IgD-negative memory B cell (primary cell): ENCODE measurements around the gene MOK. TPM values are rescaled to one million over a fixed set of nuclear protein-coding genes. Genes with fewer than 3 reads are reported as not detected.

Source experiments
- H3K27ac Mint-ChIP-seq, 3 donors: one replicate each; pipeline ENCODE4 v1.8.0; 2020 to 2022; ENCODE audit warnings: mild to moderate bottlenecking in 3 of 3, mixed read lengths in 3 of 3, moderate library complexity in 1 of 3
- H3K27me3 Mint-ChIP-seq: one replicate; pipeline ENCODE4 v1.8.0; 2021; ENCODE audit warnings: mixed read lengths
- H3K36me3 Mint-ChIP-seq: one replicate; pipeline ENCODE4 v1.8.0; 2020; ENCODE audit warnings: mild to moderate bottlenecking, mixed read lengths
- H3K4me1 Mint-ChIP-seq, 3 donors: one replicate each; pipeline ENCODE4 v1.8.0; 2020 to 2022; ENCODE audit warnings: mixed read lengths in 3 of 3, mild to moderate bottlenecking in 1 of 3
- H3K4me3 Mint-ChIP-seq, 4 donors: one replicate each; pipeline ENCODE4 v1.8.0; 2020 to 2022; ENCODE audit warnings: mild to moderate bottlenecking in 4 of 4, mixed read lengths in 4 of 4, moderate library complexity in 3 of 4
- H3K9me3 Mint-ChIP-seq, 3 donors: one replicate each; pipeline ENCODE4 v1.8.0; 2020 to 2021; ENCODE audit warnings: mixed read lengths in 3 of 3, mild to moderate bottlenecking in 1 of 3
- polyA plus RNA-seq: library from polyadenylated mRNA; unstranded; fragments of 300-500 nt; fragmentation: Illumina TruSeq; gene quantifications from one replicate; pipeline ENCODE4 v1.2.3, GENCODE V29; 2021

The MOK gene
- polyA plus RNA-seq, 1 donor from 2014 or later: 0.43 TPM

DNA sequence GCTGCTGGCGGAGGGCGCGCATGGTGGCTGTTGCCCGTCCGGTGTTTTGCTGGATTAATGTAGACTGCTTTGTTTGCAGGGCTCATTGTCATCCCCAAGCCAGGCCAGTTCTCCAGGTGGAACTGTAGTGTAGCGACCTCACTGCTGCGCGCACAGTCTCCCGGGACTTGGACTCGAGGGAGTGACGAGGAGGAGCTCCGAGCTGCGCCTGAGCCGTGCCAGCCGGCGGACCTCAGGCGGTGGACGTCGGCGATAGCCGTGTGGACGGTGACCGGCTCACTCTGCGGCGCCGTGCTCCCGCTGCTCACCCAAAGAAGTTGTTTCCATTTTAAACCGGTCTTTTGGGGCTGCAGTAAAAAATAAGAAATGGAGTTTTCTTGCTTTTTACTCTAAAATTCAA, 82.2 kb downstream of the MOK start:
- Mint-ChIP-seq H3K4me1 (peaks cover 9 to 12% (median 11%) of the 10 kb centered on the region in 3 donors), H3K36me3 (peaks cover 3% of the 10 kb centered on the region), H3K27me3 (peaks cover 1% of the 10 kb centered on the region), H3K9me3 (no peaks in the 10 kb centered on the region), H3K4me3 (no peak overlapping the region), H3K27ac (no peak overlapping the region)

DNA sequence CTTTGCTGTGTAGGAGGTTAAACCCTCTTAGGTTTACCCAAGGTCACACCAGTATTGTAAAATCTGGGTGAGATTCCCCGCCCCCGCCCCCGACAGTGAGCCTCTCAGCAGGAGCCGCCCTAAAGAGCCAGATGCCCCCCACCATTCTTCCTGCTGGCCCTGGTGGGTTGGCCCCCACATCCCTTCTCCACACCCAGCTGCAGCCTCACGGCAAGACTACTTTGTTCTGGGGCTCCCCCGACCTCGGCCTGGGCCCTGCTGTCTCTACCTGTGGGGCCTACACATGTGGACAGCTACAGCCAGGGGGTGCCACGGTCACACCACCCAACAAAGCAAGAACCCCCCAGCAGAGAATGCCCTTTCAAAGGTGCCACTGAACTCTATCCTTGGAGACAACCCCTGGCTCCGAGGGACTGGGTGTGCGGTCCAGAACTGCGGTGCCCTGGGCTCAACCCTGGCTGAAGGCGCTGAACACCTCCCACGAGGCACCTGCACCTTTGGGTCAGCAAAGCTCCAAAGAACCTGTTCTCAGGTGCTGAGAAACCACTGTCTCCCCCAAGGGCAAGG, 82.9 kb downstream of the MOK start:
- Mint-ChIP-seq H3K4me1 (peaks cover 9 to 15% (median 11%) of the 10 kb centered on the region in 3 donors), H3K27ac (no peak overlapping the region), H3K36me3 (peaks cover 3% of the 10 kb centered on the region), H3K27me3 (peaks cover 1% of the 10 kb centered on the region), H3K4me3 (peak overlapping the region in 1 of 4 donors; percentile 49), H3K9me3 (no peaks in the 10 kb centered on the region)

DNA sequence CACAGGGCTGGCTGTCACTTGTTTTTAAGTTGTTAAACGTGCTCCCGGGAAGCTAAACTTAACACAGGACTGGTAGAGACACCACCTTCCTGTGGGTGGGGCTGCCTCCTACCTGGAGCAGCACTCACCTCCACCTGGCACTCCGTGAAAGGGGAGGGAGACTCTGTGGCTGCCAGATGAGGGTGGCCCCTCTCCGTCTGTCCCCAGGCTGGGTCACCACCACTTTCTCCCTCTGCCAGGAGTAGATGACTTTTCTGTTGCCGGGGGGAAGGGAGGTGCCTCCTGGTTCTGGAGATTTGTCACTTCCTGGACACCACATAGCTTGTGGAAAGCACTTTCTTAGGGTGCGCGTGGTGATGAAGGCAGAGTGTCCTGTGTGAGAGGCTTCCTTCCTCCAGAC, 83.9 kb downstream of the MOK start:
- Mint-ChIP-seq H3K27me3 (peaks cover 1% of the 10 kb centered on the region), H3K4me3 (peak overlapping the region in 1 of 4 donors; percentile 39), H3K4me1 (peaks cover 9 to 15% (median 11%) of the 10 kb centered on the region in 3 donors), H3K27ac (no peak overlapping the region), H3K9me3 (no peaks in the 10 kb centered on the region), H3K36me3 (peaks cover 3% of the 10 kb centered on the region)

DNA sequence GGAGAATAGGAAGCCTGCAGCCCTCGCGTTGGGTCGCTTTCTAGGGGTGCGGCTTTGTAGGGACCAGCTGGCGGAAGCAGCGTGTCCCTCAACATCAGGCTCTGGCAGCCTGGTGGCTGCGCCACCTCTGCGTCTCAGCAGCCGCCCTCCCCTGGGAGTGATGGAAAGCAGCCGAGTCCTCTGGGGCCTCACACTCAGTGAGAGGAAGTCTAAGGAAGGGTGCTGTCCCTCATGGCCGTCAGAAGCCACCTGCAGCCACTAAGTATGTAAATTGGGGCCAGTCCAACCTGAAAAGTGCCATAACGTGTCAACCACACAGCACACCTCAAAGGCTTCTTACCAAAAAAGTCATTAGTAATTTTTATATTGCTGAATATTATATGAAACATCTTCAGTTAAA, 84.9 kb downstream of the MOK start:
- H3K4me3 Mint-ChIP-seq: peak overlapping the region in 1 of 4 donors; percentile 76
- no peaks in the 10 kb centered on the region for H3K9me3 Mint-ChIP-seq
- H3K36me3 Mint-ChIP-seq: peaks cover 2% of the 10 kb centered on the region
- peaks cover 9 to 15% (median 11%) of the 10 kb centered on the region in 3 donors for H3K4me1 Mint-ChIP-seq
- H3K27me3 Mint-ChIP-seq: peaks cover 1% of the 10 kb centered on the region
- H3K27ac Mint-ChIP-seq: peak overlapping the region in 2 of 3 donors; percentile 59 to 85

DNA sequence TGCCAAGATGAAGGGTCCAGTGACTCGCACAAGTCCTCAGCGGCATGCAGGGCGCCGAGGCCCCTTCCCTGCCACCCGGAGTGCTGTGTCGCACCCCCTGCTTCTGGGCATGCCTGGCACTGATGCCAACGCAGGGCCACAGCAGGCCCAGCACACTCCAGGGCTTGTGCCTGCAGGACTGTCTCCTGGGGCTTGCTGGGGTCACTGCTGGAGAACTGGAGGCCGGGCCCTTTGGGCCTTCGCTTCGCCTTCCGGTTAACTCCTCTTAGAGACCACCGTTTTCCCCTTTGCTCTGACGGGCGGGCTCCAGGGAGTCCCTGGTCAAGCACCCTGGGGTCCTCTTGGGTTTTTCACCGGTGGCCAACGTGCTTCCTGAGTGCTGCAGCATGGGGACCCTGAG, 85.6 kb downstream of the MOK start:
- Mint-ChIP-seq H3K9me3 (no peaks in the 10 kb centered on the region), H3K4me3 (peak overlapping the region in 2 of 4 donors; percentile 5 to 35), H3K4me1 (peaks cover 9 to 15% (median 11%) of the 10 kb centered on the region in 3 donors), H3K36me3 (peaks cover 2% of the 10 kb centered on the region), H3K27me3 (peaks cover 1% of the 10 kb centered on the region), H3K27ac (peak overlapping the region in 2 of 3 donors; percentile 29 to 59)

DNA sequence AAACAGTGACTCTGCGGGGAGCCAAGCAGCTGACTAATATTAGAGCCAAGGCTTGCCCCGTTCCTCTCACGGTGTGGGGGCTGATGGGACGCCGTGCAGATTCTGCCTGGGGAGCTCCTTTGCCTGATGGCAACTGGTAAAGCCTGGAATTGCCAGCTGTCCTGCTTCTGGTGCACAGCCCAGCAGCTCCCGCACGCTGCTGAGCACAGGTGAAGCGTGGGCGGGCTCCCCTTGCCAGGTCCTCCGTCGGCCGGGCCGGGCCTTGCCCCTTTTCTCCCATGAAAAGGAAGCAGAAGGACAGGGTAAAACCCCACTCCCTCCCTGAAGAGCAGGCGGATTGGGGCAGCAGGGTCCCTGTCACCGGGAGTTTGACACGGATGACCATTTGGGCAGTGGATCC, 86.3 kb downstream of the MOK start:
- H3K9me3 Mint-ChIP-seq: no peaks in the 10 kb centered on the region
- peaks cover 9 to 15% (median 11%) of the 10 kb centered on the region in 3 donors for H3K4me1 Mint-ChIP-seq
- H3K27ac Mint-ChIP-seq: peak overlapping the region in 1 of 3 donors; percentile 29

DNA sequence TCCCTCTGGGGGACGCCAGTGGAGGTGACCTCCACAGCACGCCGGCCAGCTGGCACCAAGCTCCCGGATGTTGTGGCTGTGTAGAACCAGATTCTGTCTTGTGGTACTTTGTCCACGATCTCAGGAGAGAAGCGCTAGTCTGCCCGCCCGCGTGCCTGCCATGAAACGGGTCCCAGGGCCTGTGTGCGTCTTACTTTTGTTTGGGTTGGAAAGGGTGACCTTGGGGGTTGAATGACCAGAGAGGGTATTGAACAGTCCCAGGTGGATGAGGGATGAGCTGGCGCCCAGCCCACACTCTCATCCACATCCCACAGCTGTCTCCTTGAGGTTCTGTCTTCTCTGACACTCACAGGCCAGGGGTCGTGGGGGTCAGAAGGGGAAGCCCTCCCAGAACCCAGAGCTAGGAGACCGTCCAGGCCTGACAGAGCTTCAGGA, 87.0 kb downstream of the MOK start:
- Mint-ChIP-seq H3K36me3 (peaks cover 4% of the 10 kb centered on the region), H3K9me3 (no peaks in the 10 kb centered on the region), H3K4me3 (no peak overlapping the region), H3K4me1 (peaks cover 9 to 15% (median 11%) of the 10 kb centered on the region in 3 donors), H3K27me3 (peaks cover 1% of the 10 kb centered on the region), H3K27ac (no peak overlapping the region)

More for the DNA sequence above, 86.3 kb downstream of the MOK start:
- H3K4me3 Mint-ChIP-seq: peak overlapping the region in 1 of 4 donors; percentile 39
- peaks cover 4% of the 10 kb centered on the region for H3K36me3 Mint-ChIP-seq
- peaks cover 1% of the 10 kb centered on the region for H3K27me3 Mint-ChIP-seq

DNA sequence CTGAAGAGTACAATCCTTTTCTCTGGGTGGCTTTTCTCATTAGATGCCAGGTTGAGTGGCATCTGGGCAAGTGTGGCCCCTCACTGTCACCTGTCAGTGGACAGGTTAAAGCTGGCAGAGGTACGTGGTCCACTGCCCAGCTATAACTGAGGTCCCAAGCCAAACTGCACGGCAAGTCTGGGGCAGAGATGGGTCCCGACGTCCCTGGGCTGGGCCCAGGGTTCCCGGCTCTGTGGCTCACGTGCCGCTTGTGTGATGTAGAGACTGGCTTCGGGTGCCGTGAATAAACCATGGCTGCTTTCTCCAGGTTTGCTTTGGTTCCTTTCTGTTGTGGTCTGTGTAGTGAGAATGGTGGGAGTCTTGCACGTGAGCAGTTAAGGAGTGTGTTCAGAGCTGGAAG, 87.6 kb downstream of the MOK start:
- Mint-ChIP-seq H3K9me3 (no peaks in the 10 kb centered on the region), H3K36me3 (peaks cover 4% of the 10 kb centered on the region), H3K4me1 (peaks cover 9 to 15% (median 11%) of the 10 kb centered on the region in 3 donors), H3K27me3 (peaks cover 1% of the 10 kb centered on the region), H3K27ac (no peak overlapping the region), H3K4me3 (no peak overlapping the region)

DNA sequence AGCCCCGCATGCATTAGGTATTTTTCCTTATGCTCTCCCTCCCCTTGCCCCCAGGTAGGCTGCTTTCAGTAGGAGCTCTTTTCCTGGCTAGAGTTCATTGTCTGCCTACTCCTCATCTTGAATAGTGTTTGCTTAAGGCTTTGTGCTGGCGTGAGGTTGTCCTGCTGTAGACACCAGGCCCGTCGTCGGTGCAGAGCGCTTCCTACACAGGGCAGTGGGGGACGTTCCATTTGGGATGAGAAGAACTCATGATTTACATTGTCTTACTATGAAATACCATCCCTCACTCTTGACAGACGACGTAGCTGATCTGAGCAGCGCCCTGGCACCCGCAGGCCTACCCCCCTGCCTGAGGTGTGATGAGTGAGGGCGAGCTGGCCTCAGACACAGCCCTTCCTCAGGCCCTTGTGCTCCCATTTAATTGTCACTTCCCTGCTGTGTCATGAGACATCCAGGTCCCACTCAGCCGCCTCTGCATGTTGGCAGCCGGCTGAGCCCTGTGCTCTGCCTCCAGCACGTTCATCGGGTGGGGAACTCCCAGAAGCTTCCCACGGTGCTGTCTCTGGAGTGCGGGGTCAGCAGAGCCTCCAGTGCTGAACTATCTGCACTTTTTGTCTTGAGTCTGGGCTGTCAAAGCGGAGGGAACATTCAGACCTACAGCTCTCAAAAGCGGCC, 89.3 kb downstream of the MOK start:
- Mint-ChIP-seq H3K4me1 (peaks cover 9 to 15% (median 11%) of the 10 kb centered on the region in 3 donors), H3K36me3 (peaks cover 4% of the 10 kb centered on the region)

DNA sequence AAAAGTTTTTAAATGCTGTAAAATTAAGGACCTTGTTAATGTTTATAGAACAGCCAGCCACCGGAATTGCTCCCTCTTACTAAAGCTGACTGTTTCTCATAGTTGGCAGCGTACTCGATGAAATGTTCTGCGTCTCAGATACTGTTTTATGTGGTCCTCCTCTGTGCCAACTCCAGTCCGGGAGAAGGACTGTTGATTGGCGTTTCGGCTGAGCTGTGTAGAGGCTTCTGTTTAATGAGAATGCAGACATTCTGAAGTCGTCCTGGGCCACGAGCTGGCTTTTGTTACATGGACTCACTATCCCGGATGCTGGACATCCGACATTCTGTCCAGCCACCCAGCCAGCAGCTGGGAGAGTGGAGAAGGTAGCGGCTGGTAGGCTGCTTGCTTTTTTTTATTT, 89.9 kb downstream of the MOK start:
- H3K27me3 Mint-ChIP-seq: peaks cover 1% of the 10 kb centered on the region
- H3K27ac Mint-ChIP-seq: peak overlapping the region in 1 of 3 donors; percentile 17
- H3K4me1 Mint-ChIP-seq: peaks cover 8 to 11% (median 10%) of the 10 kb centered on the region in 3 donors
- H3K4me3 Mint-ChIP-seq: no peak overlapping the region
- H3K36me3 Mint-ChIP-seq: peaks cover 4% of the 10 kb centered on the region
- H3K9me3 Mint-ChIP-seq: no peaks in the 10 kb centered on the region

More for the DNA sequence above, 89.3 kb downstream of the MOK start:
- no peaks in the 10 kb centered on the region for H3K9me3 Mint-ChIP-seq
- peak overlapping the region in 1 of 3 donors; percentile 17 for H3K27ac Mint-ChIP-seq
- no peak overlapping the region for H3K4me3 Mint-ChIP-seq
- H3K27me3 Mint-ChIP-seq: peaks cover 1% of the 10 kb centered on the region

DNA sequence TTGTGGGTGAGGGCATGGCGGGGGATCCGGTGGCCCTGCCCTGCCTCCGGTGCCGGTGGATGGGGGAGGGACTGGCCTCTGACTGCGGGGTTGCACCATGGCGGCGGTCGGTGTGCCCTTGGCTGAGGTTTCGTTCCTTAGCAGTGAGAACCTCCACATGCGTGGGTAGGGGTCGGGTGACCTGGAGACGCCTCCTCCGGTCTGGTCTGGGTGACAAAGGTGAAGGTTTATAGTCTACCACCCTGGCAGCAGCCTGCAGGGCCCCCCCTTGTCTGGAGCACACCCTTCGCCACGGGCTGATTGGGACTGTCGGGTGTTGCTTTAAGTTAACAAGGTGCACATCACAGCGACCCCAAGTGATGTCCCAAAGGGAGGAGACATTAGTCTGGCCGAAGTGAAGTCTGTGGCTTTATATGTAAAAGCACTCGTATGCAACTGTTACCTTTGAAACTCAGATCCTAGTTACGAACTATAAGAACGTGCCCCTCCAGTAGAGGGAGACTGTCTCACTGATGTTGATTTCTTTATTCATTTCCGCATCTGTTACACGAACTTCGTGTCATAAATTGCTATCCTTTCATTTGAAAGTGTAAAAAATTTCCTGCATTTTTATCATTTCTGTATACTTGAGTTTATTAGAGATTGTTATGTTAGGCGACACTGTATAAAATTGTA, 90.8 kb downstream of the MOK start:
- H3K36me3 Mint-ChIP-seq: peaks cover 3% of the 10 kb centered on the region
- H3K4me3 Mint-ChIP-seq: no peak overlapping the region
- H3K4me1 Mint-ChIP-seq: peaks cover 1 to 3% (median 3%) of the 10 kb centered on the region in 3 donors
- no peak overlapping the region for H3K27ac Mint-ChIP-seq
- H3K9me3 Mint-ChIP-seq: no peaks in the 10 kb centered on the region
- no peaks in the 10 kb centered on the region for H3K27me3 Mint-ChIP-seq

DNA sequence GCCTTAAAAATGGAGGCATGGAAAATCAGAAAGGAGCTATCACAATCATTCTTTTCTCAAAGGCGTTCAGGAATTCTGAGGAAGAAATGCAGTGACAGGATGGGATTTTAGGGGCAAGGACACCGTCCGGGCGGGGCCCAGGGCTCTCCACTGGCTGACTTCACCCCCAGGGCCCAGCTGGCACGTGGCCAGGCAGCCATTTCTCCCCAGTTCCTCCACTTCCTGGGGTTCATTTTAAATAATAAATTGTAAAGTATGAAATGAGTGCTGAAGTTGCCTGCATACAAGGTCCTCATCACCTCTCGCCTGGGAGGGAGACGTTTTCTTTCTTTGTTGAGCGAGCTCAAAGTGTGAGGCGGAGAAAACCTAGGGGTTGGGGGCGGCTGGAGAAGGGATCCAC, 91.5 kb downstream of the MOK start:
- Mint-ChIP-seq H3K4me3 (no peak overlapping the region), H3K27ac (no peak overlapping the region), H3K36me3 (peaks cover 4% of the 10 kb centered on the region), H3K4me1 (peaks cover 0 to 3% (median 0%) of the 10 kb centered on the region in 3 donors), H3K27me3 (no peaks in the 10 kb centered on the region), H3K9me3 (no peaks in the 10 kb centered on the region)

DNA sequence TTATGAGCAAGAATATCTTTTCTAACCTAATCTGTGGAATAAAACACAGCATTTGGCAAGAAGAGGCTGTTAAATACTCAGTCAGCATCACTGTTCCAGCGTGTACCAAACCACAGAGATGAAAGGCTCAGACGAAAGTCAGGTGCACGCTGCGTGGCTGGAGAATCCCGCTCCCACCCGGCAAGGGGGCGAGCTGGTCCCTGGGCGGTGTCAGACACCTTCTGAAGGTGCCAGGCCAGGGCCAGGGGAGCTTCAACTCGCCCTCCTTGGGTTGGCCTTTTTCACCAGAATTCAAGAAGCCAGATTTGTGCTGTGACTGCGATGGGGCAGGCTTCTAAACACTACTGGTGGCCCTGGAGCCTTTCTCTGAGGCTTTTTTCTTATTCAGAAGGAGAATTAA, 92.1 kb downstream of the MOK start:
- no peaks in the 10 kb centered on the region for H3K27me3 Mint-ChIP-seq
- peaks cover 0 to 3% (median 0%) of the 10 kb centered on the region in 3 donors for H3K4me1 Mint-ChIP-seq
- H3K27ac Mint-ChIP-seq: no peak overlapping the region
- H3K4me3 Mint-ChIP-seq: no peak overlapping the region
- H3K36me3 Mint-ChIP-seq: peaks cover 4% of the 10 kb centered on the region
- no peaks in the 10 kb centered on the region for H3K9me3 Mint-ChIP-seq

DNA sequence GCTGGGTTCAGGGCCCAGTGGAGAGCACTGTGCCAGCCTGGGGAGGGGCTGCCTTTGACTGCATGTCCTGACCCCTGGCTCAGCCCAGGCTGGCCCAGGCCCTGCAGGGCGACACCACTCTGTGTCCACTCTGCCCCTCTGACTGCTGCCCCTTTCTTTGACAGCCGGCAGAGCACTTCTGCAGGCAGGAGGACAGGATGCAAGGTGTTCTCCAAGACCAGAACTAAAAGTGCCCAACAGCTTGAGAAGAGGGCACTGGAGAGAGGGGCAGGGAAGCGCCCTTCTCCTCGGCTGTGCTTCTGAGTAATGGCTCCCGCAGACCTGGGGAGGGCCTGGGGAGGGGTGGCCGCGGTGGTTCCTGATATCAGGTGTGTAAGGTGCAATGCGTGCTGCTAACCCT, 92.6 kb downstream of the MOK start:
- no peak overlapping the region for H3K4me3 Mint-ChIP-seq
- no peaks in the 10 kb centered on the region for H3K9me3 Mint-ChIP-seq
- peaks cover 7% of the 10 kb centered on the region for H3K36me3 Mint-ChIP-seq
- no peak overlapping the region for H3K27ac Mint-ChIP-seq
- H3K27me3 Mint-ChIP-seq: no peaks in the 10 kb centered on the region
- H3K4me1 Mint-ChIP-seq: no peaks in the 10 kb centered on the region

DNA sequence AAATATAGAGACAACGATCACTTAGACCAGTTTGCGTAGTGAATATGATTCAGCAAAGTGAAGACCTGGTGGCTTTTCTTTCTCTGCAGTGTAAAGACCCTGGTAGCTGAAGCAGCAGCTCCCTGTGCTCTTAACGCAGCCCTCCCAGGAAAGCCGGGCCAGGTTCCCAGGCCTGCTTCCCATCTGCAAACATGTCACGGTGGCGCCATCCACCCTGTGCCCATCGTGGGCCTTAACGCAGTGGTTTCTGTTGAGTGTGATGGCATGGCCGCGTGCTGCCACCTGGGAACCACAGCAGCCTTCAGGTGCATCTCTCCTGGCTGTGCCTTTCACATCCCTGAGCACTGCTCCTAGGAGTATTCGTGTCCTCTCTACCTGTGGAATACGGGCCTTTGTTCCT, 93.7 kb downstream of the MOK start:
- H3K27me3 Mint-ChIP-seq: no peaks in the 10 kb centered on the region
- no peaks in the 10 kb centered on the region for H3K4me1 Mint-ChIP-seq
- H3K36me3 Mint-ChIP-seq: peaks cover 7% of the 10 kb centered on the region
- H3K4me3 Mint-ChIP-seq: no peak overlapping the region
- H3K27ac Mint-ChIP-seq: no peak overlapping the region
- H3K9me3 Mint-ChIP-seq: no peaks in the 10 kb centered on the region
